NCI-H69 (cell line): ENCODE results near the gene C5orf46.
A peak's percentile ranks its signal among the peaks of the same experiment; 100 is the strongest.
"Not testable (repeated sequence)": the region's sequence is repeated elsewhere in the genome, so short reads cannot be mapped to it uniquely, and the experiment has no call there.

ENCODE experiments used
- DNase-seq: peaks from one replicate; lab custom pipeline; 2025; lab: John Stamatoyannopoulos, UW

C5orf46 gene

DNA sequence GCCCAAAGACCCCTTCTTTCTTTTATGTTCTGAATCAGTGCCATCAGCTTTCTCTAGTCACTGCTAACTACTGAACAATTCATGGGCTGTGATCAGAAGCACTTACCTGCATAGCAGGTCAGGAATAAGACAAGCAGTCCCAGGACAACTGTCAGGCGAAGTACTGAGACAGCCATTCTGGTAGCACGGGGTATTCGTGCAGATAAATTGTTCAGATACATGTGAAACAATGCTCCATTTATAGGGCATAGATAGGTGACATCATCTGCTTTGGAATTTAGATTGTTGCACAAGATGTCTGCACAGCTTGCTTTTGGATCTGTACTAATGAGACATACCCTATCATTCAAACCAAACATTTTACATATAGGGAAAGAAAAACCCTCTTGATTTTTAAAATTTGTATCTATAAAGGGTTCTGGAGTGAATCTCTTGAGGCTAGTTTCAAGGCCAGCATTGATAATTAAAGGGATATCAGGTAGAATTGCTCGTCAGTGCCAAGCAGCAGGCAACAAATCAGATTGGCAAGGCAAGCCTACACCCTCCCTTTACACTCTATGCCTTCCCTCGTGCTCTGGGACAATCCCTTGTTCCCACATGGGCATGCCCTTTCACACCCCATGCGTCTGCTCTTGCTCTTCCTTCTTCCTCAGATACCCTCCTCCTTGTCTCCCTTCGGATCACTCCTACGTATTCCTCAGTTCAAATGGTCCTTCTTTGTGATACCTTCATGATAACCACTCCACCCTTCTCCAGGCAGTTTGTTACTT lies at the start of gene C5orf46:
Gene C5orf46, minus strand, starts transcription at position 213 of the 770 bp plus-strand sequence. Its CDS starts 37 bp downstream, at position 176.
- no peak for DNase-seq

DNA sequence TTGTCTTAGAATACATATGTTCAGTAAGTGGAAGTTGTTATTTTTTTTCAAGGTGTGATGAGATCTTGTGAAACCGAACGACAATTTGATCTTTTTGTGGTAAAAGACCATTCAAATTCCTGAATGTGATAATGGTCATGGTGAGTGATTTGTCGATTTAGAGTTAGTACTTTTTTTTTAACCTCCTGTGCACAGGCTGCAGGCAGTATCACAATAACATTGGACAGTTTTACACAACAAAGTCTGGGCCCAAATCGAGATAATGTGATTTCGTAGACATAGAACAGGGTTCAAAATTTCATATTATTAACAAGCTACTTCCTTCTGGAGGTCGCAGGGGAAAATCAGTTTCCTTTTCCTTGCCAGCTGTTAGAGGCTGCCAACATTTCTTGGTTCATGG lies 48.6 kb upstream of the C5orf46 start:
- no peak for DNase-seq

DNA sequence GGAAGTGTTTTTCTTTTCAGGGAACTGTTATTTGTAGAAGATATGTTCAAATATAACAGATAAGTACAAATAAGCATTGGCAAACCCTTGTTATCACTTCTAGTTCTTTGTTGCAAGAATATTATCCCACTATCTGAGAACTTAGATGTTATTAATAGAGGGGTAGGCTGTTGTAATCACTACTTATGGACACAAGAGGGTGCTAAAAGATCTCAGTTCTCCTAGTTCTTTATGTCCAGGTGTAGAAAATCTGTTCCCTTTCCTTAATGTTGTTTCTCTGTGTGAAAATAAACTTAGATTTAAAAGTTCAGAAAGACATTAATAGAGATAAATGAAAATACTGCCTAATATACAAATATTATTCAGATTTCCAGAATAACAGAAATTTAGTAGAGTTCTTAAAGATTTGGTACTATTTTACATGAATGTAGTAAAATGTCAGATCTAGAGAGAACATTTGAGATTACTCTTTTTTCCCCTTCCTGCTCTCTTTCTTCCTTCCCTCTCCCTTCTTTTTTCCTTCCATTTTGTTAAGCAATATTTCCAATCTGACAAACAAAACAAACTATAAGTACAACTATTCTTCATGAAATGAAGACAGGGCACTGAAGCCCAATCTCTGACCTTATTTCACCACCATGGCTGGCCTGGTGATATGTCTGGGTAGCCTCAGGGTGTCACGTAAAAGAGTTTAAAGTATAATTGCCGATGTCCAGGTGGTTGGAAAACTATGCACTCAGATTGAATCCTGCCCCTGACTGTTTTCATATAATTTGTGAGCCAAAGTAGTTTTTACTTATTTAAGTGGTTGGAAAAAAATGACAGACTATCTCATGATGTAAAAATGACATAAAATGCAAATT lies 43.6 kb upstream of the C5orf46 start:
- peak; percentile 82 for DNase-seq

DNA sequence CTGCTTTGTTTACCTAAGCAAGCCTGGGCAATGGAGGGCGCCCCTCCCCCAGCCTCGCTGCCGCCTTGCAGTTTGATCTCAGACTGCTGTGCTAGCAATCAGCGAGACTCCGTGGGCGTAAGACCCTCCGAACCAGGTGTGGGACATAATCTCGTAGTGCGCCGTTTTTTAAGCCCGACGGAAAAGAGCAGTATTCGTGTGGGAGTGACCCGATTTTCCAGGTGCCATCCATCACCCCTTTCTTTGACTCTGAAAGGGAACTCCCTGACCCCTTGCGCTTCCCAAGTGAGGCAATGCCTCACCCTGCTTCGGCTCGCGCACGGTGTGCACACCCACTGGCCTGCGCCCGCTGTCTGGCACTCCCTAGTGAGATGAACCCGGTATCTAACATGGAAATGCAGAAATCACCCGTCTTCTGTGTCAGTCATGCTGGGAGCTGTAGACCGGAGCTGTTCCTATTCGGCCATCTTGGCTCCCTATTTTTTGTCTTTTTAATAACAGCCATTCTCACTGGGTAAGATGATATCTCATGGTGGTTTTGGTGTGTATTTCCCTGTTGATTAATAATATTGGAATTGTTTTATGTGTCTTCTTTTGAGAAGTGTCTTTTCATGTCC lies 40.4 kb upstream of the C5orf46 start:
- not testable (repeated sequence) for DNase-seq

DNA sequence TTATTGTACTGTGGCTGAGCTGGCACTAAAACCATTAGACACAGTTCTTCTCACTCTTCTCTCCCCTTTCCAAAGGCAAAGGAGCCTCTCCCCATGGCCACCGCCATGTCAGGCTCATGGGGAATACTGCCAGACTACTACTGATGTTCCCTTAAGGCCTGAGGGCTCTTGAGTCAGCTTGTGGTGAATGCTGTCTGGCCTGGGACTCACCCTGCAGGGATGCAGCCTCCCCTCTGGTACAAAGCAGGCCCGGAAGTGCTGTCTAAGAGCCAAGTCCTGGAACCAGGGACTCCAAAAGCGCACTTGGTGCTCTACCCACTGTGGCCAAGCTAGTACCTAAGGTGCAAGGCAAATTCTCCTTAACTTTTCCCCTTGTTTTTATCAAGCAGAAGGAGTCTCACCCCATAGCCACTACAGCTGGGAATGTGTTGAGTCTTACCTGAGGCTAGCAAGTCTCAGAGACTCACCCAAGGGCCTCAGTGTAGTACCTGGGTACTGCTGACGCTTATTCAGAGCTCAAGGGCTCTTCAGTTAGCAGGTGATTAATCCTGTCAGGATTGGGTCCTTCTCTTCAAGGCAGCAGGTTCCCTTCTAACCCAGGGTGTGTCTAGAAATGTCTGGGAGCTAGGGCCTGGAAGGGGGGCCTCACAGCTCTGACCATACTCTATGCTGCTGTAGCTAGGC lies 33.2 kb upstream of the C5orf46 start:
- DNase-seq: peak; percentile 32

DNA sequence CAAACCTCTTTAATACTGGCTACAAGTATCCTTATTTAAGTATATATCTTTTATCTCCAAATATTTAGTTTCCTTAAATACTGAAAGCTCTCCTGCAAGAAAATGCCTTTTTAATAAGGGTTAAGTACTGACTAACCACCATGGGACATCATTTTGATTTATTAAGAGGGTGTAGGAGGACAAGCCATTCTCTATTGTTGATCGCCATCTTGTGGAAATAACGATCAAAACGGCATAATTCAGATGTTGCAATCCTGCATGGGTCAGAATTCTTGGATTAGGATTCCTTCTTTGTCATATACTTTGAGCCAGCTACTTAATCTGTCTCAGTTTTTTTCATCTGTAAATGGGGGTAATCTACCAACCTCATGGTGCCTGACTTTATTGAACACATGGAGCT lies 28.7 kb upstream of the C5orf46 start:
- peak; percentile 87 for DNase-seq

DNA sequence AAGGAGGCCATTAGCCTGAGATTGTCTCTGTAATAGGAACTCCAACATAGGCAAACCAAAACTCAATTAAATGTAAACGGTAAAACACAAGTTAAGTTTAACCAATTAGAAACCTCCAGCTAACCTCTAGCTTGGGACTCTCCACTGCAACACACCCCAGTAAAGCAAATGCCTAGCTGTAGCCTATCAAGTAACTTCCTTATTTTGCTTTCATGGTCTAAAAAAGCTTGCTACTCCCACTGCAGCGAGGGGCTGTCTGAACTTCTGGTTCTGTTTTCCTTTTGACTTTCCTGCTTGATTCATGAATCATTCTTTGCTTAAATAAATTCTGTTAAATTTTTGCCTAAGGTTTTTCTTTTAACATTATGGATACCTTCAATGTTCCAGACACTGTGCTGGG lies 24.4 kb upstream of the C5orf46 start:
- DNase-seq: no peak

DNA sequence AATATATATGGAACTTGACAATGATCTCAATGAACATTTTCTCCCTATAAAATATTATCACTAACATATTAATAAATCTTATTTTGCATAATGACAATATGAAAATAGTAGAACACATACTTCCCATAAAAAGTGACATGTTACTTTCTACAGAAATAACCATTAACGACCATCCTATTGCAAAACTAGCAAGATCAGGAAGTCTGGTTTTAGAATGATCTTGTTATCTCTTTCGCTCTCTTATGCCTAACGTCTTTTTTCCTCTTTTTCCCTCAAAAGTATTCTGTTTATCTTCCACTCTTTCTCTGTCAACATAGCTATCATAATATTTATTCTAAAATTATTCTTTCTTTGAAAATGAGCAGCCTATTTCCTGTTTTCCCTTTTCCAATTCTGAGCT lies 21.6 kb upstream of the C5orf46 start:
- DNase-seq: no peak

DNA sequence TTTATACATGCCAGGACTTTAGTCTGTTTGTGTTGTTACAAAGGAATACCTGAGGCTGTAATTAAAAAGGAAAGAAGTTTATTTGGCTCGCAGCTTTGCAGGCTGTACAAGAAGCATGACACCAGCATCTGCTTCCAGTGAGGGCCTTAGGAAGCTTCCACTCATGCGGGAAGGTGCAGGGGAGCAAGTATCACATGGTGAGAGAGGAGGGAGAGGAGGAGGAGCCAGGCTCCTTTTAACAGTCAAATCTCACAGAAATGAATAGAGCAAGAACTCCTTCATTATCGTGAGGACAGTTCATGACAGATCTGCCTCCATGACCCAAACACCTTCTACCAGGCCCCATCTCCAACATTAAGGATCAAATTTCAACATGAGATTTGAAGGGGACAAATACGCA lies 18.7 kb upstream of the C5orf46 start:
- peak; percentile 14 for DNase-seq

DNA sequence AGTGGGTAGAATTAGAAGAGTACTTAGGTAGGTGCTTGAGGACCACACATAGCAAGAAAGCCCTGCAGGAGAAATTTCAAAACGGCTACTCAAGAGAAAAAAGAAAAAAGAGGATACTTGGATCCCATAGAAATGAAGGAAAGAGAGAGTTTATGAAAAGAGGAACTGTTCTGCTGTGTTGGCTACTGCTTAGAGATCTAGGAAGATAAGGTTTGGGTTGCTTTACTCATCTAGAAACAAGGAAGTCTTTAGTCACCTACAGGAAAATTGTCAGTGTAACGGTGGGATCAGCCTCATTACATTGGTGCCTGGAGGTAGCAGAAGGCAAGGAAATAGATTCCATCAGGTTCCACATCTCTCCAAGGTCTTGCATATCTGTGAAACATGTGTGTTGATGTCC lies 14.8 kb upstream of the C5orf46 start:
- no peak for DNase-seq

DNA sequence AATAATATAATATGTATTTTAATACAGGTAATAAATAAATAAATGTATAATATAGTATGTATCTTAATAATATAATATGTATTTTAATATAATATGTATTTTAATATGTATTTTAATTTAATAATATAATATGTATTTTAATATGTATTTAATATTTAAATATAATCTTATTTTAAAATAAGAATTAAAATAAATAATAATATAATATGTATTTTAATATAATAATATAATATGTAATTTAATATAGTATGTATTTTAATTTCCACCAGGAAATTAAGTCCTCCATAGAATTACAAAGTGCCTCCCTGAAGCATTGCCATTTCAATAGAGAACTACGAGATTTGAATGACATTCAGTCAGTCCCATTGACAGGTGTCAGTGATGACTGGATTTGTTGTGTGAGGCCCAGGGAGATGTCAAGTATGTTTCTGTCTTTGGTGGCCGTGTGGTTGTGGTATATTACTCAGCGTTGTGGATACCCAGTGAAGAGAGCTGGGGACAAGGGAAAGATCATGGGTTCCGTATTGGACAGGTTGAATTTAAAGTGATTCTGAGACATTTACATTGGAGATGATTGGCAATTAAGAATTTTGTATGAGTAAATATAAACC lies 14.2 kb upstream of the C5orf46 start:
- DNase-seq: no peak

DNA sequence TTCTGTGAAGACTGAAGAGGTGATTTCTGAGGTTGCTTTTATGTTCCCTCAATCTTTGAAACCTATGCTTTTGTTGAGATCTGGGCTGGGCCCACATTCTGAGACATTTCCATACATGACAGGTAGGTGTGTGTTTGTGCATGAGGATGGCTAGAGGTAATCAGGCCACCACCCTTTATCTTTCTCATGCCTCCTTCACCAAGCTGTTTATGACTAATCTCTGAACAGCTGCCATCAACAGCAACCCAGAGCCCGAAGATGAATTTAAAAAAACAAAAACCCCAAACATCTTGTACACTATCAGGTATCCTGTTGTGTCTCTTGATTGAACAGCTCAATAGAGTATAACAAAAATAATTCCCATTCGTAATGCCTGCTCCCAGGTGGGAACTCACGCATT lies 12.6 kb upstream of the C5orf46 start:
- peak; percentile 18 for DNase-seq

DNA sequence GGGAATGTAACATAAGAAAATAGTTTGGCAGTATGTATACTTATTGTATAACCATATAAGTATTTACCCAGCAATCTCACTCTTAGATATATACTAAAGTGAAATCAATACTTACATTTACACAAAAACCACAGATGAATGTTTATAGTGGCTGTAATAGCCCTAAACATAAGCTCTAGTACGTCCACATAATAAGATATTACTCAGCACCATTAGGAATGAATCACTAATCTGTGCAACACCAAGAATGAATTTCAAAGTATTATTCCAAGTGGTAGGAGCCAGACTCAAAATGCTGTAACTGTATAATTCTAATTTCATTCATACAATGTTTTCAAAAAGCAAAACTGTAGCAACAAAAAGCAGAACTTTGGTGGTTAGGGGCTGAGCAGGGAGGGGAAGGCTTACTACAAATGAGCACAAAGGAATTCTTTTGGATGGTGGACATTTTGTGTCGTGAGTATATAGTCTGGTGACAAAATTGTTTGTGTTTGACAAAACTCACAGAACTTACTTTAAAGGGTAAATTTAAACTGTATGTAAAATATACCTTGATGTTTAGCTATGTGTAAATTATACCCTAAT lies 11.9 kb upstream of the C5orf46 start:
- DNase-seq: no peak

DNA sequence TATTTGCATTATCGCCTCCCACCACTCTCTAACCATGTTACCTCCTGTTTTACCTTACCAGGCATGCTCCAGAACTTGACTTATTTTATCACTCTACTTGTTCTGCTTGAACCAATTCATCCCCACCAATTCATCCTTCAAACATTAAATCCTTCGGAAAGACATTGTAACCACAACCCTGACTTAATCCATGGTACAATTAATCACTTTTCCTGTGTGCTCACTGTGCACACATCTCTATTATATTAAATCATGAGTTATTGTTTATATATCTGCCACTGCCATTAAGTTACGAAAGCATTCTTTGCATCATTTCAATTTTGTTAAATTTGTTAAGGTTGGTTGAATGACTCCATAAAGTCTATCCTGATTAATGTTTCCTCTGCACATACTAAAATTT lies 7.4 kb upstream of the C5orf46 start:
- DNase-seq: no peak

DNA sequence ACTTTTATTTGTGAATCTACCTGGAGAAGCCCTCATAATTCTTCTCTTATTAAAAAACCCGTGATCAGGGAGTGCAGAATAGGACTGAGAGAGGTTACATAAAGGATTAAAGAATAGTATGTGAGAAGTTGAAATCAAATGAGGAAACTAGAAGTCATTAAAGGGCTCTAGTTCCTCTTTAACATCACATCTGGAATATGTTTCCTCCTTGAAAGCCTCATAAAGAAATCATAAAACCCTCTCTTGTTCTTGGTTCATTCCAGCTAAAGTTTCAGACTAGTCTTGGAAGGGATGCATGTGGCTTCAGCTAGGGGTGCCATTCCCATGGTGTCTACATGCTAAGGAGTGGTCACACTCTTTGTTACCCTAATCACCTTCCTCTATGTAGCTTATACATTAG lies 5.7 kb upstream of the C5orf46 start:
- no peak for DNase-seq

DNA sequence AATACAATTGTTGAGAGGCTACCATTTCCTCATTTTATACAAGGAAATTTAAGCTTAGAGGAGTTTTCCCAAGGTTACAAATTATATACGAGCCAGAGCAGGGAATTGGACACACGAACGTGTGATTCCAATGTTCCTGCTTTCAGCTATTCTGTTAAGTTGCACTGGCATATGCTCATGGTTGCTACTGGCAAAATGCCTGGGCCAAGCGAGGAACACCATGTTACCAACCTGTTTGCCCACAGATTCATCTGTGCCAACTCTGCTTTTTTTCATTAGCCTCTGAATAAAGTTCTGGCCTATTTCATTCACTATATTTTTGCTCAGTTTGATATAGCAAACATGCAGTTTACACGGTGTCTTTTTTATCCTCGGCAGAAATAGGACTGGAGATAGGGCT lies 5.1 kb upstream of the C5orf46 start:
- no peak for DNase-seq

DNA sequence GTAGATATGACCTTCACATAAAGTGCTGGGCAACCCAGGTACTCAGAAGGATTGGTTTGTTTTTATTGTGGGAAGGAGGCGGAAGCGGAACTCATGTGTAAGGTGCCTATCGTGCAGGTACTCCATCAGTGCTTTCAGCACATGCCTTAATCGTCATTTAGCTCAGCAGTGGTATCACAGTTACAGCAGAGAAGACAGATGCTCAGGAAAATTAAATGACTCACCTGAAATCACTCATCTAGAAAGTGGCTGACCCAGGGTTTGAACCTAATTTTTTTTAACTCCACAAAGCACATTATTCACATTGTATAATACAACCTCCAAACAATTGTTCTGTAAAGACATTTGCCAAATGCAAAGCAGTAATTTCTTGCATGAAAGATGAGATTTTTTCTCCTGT lies 2.2 kb downstream of the C5orf46 start:
- DNase-seq: peak; percentile 78

DNA sequence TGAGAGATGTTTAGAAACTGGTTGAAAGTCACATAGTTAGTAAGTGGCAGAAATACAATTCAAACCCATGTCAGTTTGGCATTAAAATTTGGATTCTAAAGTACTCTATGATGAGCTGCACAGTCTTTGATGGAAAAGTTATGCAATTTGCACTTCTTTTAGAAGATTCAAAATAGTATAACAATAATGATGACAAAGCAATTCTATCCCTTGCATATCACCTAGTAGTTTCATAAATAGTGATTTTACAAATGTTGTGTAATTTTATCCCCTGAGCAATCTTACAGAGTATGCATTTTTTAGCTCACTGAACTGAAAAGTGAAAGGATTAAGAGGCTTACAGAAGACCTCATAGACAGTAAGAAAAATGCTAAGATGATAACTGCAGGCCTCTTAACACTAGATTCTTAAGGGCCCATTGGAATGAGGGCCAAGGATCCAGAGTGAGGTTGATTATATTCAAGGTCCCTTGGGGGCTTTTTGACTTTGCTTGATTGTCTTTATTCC lies 3.7 kb downstream of the C5orf46 start:
- DNase-seq: no peak

DNA sequence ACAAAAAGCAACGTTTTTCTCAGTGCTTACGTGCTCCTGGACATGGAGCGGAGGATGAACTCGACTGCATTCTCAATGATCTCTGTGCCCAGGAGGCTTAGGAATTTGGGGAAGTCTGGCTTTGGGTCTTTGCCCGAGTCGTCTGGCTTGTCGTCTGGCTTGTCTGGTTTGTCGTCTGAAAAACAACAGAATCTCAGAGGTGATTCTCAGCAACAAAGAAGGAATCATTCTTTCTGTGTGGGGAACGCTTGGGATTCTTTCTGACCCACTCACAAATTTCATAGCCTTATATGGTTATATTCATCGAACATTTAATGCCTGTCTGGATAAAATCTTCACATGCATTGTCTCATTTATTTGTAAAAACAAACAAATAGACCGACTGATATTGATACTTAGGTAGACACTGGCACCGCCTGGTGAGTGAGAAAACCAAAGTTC lies 4.7 kb downstream of the C5orf46 start:
- no peak for DNase-seq

DNA sequence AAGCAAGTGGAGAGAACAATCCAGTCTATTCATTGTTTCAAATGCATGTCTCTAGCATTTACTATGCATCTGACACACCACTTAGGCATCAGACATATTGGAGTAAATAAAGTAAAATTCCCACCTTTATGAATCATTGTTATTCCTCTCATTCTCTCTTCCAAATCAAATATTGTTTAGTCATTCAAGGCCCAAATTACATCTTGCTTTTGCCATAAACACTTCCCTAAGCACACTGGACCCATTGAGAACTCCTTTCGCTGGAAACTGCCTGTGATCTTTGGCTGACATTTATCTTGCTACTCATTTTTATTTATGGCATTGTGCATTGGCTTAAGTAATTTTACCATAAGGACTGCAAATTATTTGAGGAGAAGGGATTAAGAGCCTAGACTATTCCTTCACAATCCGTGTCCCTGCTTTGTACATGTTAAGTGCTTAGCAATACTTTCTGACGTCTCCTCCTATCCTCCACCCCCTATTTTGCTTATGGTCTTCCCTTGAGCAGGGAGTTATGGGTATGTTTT lies 7.4 kb downstream of the C5orf46 start:
- DNase-seq: no peak

DNA sequence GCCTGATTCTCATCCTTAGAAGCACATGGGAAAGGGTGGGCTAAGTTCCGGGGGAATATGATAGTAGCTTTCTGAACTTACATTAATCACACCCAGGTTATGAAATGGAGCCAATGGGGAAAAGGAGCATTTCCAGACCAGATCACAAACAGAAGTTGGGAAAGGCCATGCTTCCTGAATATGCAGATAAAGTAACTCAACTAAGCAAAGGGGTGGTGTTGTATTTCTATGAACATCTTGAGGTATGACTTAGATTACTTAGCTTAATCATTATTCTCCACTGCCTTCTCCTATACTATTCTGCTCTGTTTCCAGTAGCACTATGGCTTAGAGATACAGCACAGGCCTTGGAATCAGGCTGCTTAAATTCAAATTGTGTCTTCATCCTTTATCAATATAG lies 10.5 kb downstream of the C5orf46 start:
- no peak for DNase-seq
